Measurements from ENCODE around the gene NPHP1. TPM values are rescaled to one million over a fixed set of nuclear protein-coding genes. Genes with fewer than 3 reads are reported as not detected.
"Not testable (repeated sequence)": the region's sequence is repeated elsewhere in the genome, so short reads cannot be mapped to it uniquely, and the experiment has no call there.

NPHP1 gene
- total RNA-seq, 1 donor from 2014 or later, result 0.15 TPM

DNA sequence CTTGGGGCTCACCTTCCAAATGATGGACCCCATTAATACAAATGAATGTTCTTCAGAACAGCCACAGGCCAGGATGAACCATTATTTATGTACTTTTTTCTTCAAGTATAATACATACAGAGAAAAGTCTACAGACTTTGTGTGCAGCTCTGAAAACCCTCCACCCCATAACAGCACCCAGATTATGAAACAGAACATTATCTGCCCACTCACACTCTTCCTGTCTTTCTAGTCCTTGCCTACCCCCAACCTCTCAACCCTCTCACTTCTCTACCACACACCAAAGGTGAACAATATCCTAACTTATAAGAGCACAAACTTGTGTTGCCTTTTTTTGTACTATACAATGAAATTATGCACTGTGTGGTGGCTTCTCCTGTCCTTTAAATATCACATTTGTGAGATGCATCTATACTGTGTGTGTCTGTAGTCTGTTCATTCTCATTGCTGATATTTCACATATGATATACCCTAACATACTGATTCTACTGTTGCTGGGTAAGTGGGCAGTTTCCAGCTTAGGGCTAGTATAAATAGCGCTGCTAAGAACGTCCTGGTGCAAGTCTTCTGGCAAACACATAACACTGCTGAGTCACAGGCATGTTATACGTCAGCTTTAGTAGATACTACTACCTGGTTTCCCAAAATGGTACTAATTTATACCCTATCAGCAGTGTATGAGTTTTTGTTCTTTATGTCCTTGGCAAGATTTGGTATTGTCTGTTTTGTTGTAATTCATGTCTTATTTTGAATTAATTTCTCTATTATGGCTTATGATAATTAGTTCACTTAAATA lies 1.0 kb upstream of the NPHP1 start:
- no peak for DNase-seq (ENCODE audit: low spot score)
- ATAC-seq, result no peak

- no peak for ATAC-seq
- DNase-seq (ENCODE audit: low spot score), result no peak
Measured at GRCh38 chr2:110198016-110198415, 6.8 kb downstream of the NPHP1 start.

- ATAC-seq (no peak), DNase-seq (ENCODE audit: low spot score) (no peak)
Measured at GRCh38 chr2:110197452-110197851, 7.4 kb downstream of the NPHP1 start.

DNA sequence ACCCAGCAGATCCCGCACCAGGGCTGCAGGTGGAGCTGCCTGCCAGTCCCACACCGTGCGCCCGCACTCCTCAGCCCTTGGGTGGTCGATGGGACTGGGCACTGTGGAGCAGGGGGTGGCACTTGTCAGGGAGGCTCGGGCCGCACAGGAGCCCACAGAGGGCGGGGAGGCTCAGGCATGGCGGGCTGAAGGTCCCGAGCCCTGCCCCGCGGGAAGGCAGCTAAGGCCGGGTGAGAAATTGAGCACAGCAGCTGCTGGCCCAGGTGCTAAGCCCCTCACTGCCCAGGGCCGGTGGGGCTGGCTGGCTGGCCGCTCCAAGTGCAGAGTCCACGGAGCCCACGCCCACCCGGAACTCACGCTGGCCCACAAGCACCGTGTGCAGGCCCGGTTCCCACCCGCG lies 14.6 kb downstream of the NPHP1 start:
- not testable (repeated sequence) for DNase-seq (ENCODE audit: low spot score)

DNA sequence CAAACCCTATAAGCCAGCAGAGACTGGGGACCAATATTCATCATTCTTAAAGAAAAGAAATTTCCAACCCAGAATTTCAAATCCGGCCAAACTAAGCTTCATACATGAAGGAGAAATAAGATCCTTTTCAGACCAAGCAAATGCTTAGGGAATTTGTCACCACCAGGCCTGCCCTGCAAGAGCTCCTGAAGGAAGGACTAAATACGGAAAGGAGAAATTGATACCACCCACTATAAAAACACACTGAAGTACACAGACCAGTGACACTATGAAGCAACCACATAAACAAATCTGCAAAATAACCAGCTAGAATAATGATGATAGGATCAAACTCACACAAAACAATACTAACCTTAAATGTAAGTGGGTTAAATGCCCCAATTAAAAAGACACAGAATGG lies 22.4 kb downstream of the NPHP1 start:
- DNase-seq (ENCODE audit: low spot score) (no peak), ATAC-seq (no peak)

More for the DNA sequence above, 14.6 kb downstream of the NPHP1 start:
- not testable (repeated sequence) for ATAC-seq

- ATAC-seq, result no peak
- no peak for DNase-seq (ENCODE audit: low spot score)
Measured at GRCh38 chr2:110180036-110180435, 24.8 kb downstream of the NPHP1 start.

DNA sequence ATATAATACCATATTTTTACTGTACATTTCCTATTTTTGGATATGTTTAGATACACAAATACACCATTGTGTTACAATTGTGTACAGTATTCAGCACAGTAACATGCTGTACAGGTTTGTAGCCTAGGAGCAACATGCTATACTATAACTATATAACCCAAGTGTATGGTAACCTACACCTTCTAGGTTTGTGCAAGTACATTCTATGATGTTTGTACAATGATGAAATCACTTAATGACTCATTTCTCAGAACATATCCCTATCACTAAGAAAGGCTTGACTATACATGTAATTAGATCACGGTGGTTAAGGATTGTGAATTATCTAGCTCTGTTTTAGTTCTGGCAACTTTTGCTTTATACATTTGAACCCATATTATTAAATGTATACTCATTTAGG lies 31.3 kb downstream of the NPHP1 start:
- no peak for DNase-seq (ENCODE audit: low spot score)
- ATAC-seq, result no peak

DNA sequence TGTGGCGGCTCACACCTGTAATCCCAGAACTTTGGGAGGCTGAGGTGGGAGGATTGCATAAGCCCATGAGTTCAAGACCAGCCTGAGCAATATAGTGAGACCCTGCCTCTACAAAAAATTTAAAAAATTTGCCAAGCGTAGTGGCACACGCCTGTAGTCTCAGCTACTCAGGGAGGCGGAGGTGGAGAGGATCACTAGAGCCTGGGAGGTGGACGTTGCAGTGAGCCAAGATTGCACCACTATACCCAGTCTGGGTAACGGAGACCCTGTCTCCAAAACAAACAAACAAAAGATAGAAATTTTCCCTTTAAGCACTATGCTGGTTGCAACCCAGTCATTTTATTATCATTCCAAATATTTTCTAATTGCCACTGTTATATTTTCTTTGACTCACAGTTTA lies 32.3 kb downstream of the NPHP1 start:
- ATAC-seq (no peak), DNase-seq (ENCODE audit: low spot score) (no peak)

GRCh38 chr2:110170102-110170501 lies 34.7 kb downstream of the NPHP1 start:
- no peak for ATAC-seq
- no peak for DNase-seq (ENCODE audit: low spot score)

DNA sequence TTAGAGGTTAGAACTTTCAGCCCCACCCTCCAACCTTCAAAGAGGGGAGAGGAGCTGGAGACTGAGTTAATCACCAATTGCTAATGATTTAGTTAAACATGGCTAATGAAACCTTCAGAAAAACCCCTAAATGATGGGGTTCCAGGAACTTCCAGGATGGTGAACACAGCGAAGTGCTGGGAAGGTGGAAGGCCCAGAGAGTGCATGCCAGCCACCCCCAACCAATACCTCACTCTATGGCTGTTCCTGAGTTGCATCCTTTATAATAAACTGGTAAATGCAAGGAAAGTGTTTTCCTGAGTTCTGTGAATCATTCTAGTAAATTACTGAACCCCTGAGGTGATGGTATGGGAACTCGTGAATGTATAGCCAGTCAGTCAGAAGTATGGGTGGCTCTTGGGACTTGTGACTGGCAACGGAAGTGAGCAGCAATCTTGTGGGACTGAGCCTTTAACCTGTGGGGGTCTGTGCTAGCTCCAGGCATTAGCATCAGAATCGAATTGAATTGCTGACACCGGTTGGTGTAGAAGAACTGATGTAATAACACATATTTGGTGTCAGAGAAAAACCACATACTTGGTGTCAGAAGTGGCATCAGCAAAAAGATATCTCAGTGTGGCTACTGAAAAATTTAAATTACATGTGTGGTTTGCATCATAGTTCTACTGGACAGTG lies 37.4 kb downstream of the NPHP1 start:
- DNase-seq (ENCODE audit: low spot score), result no peak
- no peak for ATAC-seq

DNA sequence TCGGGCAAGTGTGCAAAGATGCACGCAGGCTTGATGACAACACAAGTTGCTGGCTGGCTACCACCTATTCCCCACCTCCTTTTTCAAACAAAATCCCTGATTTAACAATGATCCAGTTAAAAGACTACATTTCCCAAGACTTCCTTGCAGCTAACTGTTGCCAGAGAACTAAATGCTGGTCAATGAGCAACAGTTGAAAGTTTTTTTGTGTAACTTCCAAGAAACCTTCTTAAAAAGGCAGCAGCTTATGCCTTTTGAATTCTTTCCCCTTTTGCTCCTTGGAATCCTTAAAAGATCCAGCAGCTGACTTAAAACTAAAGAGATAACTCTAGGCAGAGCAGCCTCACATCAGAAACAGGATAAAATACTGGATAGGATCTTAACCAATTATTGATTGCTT lies 38.5 kb downstream of the NPHP1 start:
- ATAC-seq, result no peak
- DNase-seq (ENCODE audit: low spot score), result no peak

- ATAC-seq (peak; percentile 92), DNase-seq (ENCODE audit: low spot score) (no peak)
Measured at GRCh38 chr2:110157153-110157793, 47.5 kb downstream of the NPHP1 start.

- DNase-seq (ENCODE audit: low spot score); ATAC-seq: not testable (repeated sequence)
Measured at GRCh38 chr2:110154828-110155227, 50.0 kb downstream of the NPHP1 start.

DNA sequence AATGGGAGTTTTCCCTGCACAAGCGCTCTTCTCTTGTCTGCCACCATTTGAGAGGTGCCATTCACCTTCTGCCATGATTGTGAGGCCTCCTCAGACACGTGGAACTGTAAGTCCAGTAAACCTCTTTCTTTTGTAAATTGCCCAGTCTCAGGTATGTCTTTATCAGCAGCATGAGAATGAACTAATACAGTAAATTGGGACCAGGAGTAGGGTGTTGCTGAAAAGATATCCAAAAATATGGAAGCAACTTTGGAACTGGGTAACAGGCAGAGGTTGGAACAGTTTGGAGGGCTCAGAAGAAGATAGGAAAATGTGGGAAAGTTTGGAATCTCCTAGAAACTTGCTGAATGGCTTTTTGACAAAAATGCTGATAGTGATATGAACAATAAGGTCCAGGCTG lies 50.6 kb downstream of the NPHP1 start:
- DNase-seq (ENCODE audit: low spot score); ATAC-seq: not testable (repeated sequence)

- DNase-seq (ENCODE audit: low spot score), result no peak
- no peak for ATAC-seq
Measured at GRCh38 chr2:110153416-110153815, 51.4 kb downstream of the NPHP1 start.

GRCh38 chr2:110152943-110153342 lies 51.9 kb downstream of the NPHP1 start:
- DNase-seq (ENCODE audit: low spot score) (no peak), ATAC-seq (no peak)

- no peak for ATAC-seq
- no peak for DNase-seq (ENCODE audit: low spot score)
Measured at GRCh38 chr2:110149330-110150220, 55.2 kb downstream of the NPHP1 start.

DNA sequence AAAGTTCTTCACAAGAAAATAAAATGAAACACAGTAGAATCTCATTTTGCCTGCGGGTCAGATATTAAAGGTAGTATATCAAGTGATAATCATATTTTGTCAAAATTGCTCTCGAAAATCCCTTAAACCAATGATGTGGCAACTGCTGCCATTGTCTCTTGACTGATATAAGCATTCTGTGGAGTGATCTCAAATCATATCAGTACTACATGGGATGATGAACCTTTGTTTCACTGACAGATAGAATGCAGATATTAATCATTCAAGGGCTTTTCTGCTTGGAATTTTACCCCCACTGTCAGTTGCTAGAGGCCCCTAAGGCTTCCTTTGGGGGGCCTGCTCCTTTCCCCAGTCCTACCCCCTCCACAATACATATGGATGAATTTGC lies 57.9 kb downstream of the NPHP1 start:
- ATAC-seq (no peak), DNase-seq (ENCODE audit: low spot score) (no peak)

DNA sequence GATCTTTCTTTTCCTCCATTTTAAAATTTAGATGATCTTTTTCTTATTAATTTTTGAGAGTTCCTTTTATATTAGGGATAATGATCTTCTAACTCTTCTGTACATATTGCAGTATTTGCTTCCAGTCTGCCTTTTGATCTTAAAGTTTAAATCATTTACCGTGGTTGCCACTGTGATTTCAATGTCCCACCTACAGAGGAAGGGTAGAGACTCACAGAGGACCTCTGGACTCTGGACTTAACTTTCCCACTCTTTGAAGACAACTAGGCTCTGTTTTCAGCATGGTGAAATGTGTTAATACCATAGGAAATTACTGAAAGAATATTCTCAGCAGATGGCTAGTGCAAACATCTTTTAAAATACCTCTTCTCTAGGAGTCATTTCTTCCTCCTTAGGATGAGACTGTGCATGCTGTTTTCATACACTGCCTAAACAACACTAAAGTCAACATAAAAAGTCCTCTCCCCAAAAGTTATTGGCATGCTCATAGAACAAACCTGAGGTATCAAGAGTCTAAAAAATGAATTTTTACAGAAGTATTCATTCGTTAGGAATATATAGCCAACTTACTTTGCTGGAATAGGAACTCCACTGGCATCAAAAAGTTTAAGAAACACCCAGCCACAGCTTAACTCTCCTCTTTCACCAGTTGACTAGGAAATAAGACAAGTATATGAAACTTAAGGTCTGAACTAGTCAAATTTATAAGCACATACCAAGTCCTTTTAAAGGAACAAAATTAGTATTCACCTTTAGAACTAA lies 58.4 kb downstream of the NPHP1 start:
- DNase-seq (ENCODE audit: low spot score), result no peak
- no peak for ATAC-seq

GRCh38 chr2:110143982-110144381 lies 60.8 kb downstream of the NPHP1 start:
- ATAC-seq (no peak), DNase-seq (ENCODE audit: low spot score) (no peak)
